C4-2B (cell line): Measurements from ENCODE around the gene CDC14A.

Experiments
- H3K27ac ChIP-seq: fragments of 450-650 bp; 2 replicates; pipeline ENCODE4 v1.5.1; 2017
- ZFX ChIP-seq: fragments of 450-650 bp; IDR thresholded peaks from 2 replicates; pipeline ENCODE4 v1.6.1; 2017
- TF ChIP-seq, protein P1 (sequence below): fragments of 450-650 bp; conservative IDR thresholded peaks from 2 replicates; pipeline ENCODE4 v1.5.1; 2017; ENCODE audit warnings: mild to moderate bottlenecking

CDC14A gene

DNA sequence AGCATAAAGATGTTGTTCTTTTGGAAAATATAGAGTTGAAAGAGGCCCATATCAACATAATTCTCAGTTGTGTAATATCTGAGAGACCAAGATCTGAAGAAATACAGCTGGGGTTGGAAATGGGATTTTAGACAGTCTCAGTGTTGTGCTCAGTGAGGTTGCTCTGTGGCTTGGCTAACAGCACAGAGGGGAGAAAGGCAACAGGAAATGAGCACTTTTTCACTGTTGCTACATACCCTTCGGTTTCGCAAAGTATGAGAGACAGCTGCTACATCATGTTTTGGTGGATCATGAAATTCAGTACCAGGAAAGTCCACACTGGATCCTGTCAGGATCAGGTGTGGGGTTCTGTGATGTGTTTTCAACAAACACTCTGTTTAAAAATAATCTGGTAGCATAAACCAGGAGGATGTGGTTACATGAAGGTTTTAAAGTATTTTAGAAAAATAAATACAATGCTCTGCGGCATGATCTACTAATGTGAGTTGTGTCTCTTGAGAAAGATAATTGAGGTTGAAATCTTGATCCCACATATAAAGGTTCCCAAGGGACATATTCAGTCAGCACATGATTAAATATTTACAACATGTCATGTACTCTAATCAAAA lies 178.7 kb downstream of the CDC14A start:
- no peak overlapping the region for H3K27ac ChIP-seq
- TF ChIP-seq ZFX: no peak
- TF ChIP-seq, protein P1, sequence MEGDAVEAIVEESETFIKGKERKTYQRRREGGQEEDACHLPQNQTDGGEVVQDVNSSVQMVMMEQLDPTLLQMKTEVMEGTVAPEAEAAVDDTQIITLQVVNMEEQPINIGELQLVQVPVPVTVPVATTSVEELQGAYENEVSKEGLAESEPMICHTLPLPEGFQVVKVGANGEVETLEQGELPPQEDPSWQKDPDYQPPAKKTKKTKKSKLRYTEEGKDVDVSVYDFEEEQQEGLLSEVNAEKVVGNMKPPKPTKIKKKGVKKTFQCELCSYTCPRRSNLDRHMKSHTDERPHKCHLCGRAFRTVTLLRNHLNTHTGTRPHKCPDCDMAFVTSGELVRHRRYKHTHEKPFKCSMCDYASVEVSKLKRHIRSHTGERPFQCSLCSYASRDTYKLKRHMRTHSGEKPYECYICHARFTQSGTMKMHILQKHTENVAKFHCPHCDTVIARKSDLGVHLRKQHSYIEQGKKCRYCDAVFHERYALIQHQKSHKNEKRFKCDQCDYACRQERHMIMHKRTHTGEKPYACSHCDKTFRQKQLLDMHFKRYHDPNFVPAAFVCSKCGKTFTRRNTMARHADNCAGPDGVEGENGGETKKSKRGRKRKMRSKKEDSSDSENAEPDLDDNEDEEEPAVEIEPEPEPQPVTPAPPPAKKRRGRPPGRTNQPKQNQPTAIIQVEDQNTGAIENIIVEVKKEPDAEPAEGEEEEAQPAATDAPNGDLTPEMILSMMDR: no peak

DNA sequence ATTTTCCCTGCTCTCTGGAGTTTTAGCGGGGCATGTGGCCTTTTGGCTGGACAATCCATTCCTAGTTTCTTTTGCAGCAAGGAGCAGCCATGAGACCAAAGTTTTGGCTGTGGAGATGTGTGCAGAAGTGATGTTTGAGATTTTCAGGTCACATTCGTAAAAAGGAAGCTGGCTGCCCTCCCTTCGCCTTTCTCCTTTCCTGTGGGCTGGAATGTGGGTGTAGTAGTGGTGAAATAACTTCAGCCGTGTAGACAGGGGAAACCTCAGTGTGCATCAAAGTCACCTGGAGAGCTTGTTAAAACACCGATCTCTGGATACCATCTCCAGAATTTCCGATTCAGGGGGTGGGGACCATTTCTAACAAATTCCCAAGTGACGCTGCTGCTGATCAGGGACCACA lies 180.3 kb downstream of the CDC14A start:
- no peak overlapping the region for H3K27ac ChIP-seq
- TF ChIP-seq, protein P1: no peak
- no peak for TF ChIP-seq ZFX

DNA sequence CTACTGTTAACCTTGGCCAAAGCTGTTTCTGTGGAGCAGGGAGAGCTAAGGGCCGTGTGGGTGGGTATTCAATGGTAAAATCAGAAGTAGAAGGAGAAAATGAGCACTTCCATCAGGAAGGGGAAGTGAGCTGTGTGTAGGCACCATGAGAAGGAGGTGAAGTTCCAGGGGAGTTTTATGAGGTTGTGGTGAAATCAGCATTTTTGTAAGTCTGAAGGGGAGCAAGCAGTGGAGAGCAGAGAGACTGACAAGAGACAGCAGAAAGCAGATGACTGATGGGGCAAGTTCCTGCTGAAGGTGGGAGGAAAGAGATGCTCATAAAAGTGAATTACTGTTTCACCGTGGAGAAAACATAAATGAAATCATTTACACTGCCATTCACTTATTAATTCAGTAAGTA lies 183.0 kb downstream of the CDC14A start:
- no peak for TF ChIP-seq ZFX
- TF ChIP-seq, protein P1: no peak

DNA sequence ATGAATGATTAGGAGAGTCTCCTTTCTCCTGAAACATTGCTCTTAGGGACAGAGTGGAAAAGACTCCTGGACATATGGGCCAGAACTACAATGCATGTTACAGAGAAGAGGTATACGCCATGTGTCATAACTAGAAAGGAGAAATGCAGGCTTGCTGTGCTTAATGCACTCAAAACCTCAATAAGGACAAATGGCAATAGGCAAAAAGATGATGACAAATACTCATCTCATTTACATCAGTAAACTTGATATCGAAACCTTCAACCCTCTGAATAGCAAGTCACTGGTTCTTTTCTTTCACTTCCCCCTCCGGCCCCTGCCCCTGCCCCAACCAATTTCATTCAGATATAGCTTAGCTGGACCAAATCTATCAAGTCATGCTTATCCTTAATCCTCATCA lies 183.7 kb downstream of the CDC14A start:
- no peak overlapping the region for H3K27ac ChIP-seq
- TF ChIP-seq ZFX: no peak
- TF ChIP-seq, protein P1: no peak

More for the DNA sequence above, 183.0 kb downstream of the CDC14A start:
- no peak overlapping the region for H3K27ac ChIP-seq

DNA sequence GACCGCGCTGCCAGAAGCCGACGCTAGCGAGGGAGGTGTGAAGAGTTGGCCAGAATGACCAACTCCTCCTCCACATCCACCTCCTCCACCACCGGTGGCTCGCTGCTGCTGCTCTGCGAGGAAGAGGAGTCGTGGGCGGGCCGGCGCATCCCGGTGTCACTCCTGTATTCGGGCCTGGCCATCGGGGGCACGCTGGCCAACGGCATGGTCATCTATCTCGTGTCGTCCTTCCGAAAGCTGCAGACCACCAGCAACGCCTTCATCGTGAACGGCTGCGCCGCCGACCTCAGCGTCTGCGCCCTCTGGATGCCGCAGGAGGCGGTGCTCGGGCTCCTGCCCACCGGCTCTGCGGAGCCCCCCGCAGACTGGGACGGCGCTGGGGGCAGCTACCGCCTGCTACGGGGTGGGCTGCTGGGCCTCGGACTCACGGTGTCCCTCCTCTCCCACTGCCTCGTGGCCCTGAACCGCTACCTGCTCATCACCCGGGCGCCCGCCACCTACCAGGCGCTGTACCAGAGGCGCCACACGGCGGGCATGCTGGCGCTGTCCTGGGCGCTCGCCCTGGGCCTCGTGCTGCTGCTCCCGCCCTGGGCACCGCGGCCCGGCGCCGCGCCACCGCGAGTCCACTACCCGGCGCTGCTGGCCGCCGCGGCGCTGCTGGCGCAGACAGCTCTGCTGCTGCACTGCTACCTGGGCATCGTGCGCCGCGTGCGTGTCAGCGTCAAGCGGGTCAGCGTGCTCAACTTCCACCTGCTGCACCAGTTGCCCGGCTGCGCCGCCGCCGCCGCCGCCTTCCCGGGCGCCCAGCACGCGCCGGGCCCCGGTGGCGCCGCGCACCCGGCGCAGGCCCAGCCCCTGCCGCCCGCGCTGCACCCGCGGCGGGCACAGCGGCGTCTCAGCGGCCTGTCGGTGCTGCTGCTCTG lies 186.9 kb downstream of the CDC14A start:
- no peak overlapping the region for H3K27ac ChIP-seq
- TF ChIP-seq, protein P1: no peak
- no peak for TF ChIP-seq ZFX

DNA sequence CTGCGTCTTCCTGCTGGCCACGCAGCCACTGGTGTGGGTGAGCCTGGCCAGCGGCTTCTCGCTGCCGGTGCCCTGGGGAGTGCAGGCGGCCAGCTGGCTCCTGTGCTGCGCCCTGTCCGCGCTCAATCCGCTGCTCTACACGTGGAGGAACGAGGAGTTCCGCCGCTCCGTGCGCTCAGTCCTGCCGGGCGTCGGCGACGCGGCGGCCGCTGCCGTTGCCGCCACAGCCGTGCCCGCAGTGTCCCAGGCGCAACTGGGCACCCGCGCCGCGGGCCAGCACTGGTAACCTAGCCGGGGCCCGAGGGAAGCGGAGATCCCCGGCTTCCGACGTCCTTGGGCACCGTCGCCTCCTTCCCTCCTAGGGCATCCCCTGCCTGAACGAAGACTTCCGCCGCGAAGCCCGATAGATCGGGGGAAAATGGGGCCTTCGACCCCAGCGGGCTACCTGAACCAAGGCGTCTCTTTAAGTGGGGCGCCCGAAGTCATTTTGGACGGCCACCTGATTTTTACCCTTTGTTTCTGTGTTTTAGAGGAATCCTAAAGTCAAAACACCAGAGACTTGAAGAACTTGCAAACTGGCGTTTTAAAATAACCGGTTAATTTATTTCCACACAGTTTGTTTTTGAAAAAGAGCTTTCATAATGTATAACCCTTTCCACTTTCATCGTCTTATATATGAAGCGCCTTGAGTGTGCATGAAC lies 187.7 kb downstream of the CDC14A start:
- TF ChIP-seq ZFX: no peak
- TF ChIP-seq, protein P1: no peak
- H3K27ac ChIP-seq: no peak overlapping the region

DNA sequence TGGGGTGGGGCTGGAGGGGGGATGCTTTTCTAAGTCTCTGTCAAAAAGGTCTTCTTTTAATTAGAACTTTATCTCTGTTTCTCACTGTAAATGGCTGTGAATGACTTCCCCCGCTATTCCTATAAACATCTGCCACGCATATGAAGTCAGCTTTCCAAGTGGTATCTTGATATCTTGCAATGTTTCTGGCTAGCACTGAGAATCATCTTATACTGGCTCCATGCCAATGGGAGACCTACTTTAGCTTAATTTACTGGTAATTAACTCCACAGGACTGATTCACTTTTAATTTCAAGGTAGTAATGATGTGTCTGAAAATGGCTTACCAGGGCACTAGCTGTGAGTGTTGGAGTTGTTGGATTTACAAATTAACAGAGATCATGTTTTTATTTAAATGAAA lies 190.0 kb downstream of the CDC14A start:
- no peak overlapping the region for H3K27ac ChIP-seq
- TF ChIP-seq, protein P1: no peak
- no peak for TF ChIP-seq ZFX
